Skin of body (tissue), 2 donors: ENCODE data around the gene SLC22A7. TPM values are rescaled to one million over a fixed set of nuclear protein-coding genes. Genes with fewer than 3 reads are reported as not detected.

Source experiments
- DNase-seq: peaks from one replicate; lab custom pipeline; 2025; lab: John Stamatoyannopoulos, UW
- total RNA-seq: library from RNA; depleted of rRNA; stranded (reverse); fragments of >200 nt; gene quantifications from one replicate; pipeline ENCODE4 v1.2.3, GENCODE V29; 2014

Gene SLC22A7
- total RNA-seq: not detected

- no peak for DNase-seq
Measured at GRCh38 chr6:43297644-43298564, at the start of gene SLC22A7. Gene SLC22A7, plus strand, starts transcription at chr6:43298260. Its CDS starts 99 bp downstream, at chr6:43298359.

- no peak for DNase-seq
Measured at GRCh38 chr6:43248791-43249190, 49.3 kb upstream of the SLC22A7 start.

GRCh38 chr6:43250992-43251373 lies 47.1 kb upstream of the SLC22A7 start:
- no peak for DNase-seq

- DNase-seq: no peak
Measured at GRCh38 chr6:43253401-43253800, 44.7 kb upstream of the SLC22A7 start.

- DNase-seq: no peak
Measured at GRCh38 chr6:43254138-43254817, 43.8 kb upstream of the SLC22A7 start.

GRCh38 chr6:43254846-43255245 lies 43.2 kb upstream of the SLC22A7 start:
- DNase-seq: no peak

- no peak for DNase-seq
Measured at GRCh38 chr6:43255408-43256054, 42.5 kb upstream of the SLC22A7 start.

GRCh38 chr6:43256670-43257366 lies 41.2 kb upstream of the SLC22A7 start:
- DNase-seq: no peak

- no peak for DNase-seq
Measured at GRCh38 chr6:43257367-43258145, 40.5 kb upstream of the SLC22A7 start.

- no peak for DNase-seq
Measured at GRCh38 chr6:43258180-43258579, 39.9 kb upstream of the SLC22A7 start.

GRCh38 chr6:43258807-43259686 lies 39.0 kb upstream of the SLC22A7 start:
- no peak for DNase-seq

- no peak for DNase-seq
Measured at GRCh38 chr6:43260791-43261190, 37.3 kb upstream of the SLC22A7 start.

- no peak for DNase-seq
Measured at GRCh38 chr6:43261198-43261597, 36.9 kb upstream of the SLC22A7 start.

- DNase-seq: no peak
Measured at GRCh38 chr6:43262000-43262779, 35.9 kb upstream of the SLC22A7 start.

- no peak for DNase-seq
Measured at GRCh38 chr6:43262780-43263313, 35.2 kb upstream of the SLC22A7 start.

- no peak for DNase-seq
Measured at GRCh38 chr6:43263314-43264178, 34.5 kb upstream of the SLC22A7 start.

GRCh38 chr6:43264599-43265145 lies 33.4 kb upstream of the SLC22A7 start:
- DNase-seq: no peak
